CD4-positive, alpha-beta T cell (primary cell): ENCODE data around the gene CFAP97D1. TPM values are rescaled to one million over a fixed set of nuclear protein-coding genes. Genes with fewer than 3 reads are reported as not detected.

ENCODE experiments used
- ATAC-seq: fragments of 200-7000 bp; cut with Tn5 transposase; one replicate; pipeline ENCODE4 v1.10.0; 2022; ENCODE audit warnings: mild to moderate bottlenecking; ENCODE audit not compliant: poor library complexity
- CTCF ChIA-PET: fragments of 350-600 bp; sonication (Branson Sonifier 250); formaldehyde crosslinking; loops from one replicate; lab custom pipeline; 2021; ENCODE audit warnings: antibody characterized with exemption, inconsistent platforms; lab: Charles Lee
- POLR2A ChIA-PET: fragments of 350-600 bp; sonication (Branson Sonifier 250); formaldehyde crosslinking; loops from one replicate; lab custom pipeline; 2021; ENCODE audit warnings: antibody characterized with exemption, inconsistent platforms; lab: Charles Lee
- DNase-seq, 14 experiments: peaks; one replicate each; pipeline ENCODE4 v3.0.0-alpha.2; 2013 to 2020; ENCODE audit warnings: mixed read lengths in 2 of 14
- H3K27ac ChIP-seq, 2 donors: one replicate each; pipeline versions ENCODE4 v1.5.1 to v1.7.0; 2013; ENCODE audit warnings: low read length in 2 of 2, low read depth in 1 of 2, mild to moderate bottlenecking in 1 of 2
- H3K27me3 ChIP-seq, 2 experiments: 1 replicate in 1 of 2; 2 replicates in 1 of 2; pipeline versions ENCODE4 v1.6.1 to v1.7.0; 2013; ENCODE audit warnings: low read length in 2 of 2, control low read depth in 1 of 2, mild to moderate bottlenecking in 1 of 2, moderate library complexity in 1 of 2; ENCODE audit not compliant: insufficient read depth in 2 of 2, control insufficient read depth in 1 of 2
- H3K36me3 ChIP-seq: one replicate; pipeline ENCODE4 v1.6.1; 2013; ENCODE audit warnings: low read length, control low read depth; ENCODE audit not compliant: insufficient read depth
- H3K4me1 ChIP-seq: one replicate; pipeline ENCODE4 v1.6.1; 2013; ENCODE audit warnings: low read length, control low read depth; ENCODE audit not compliant: insufficient read depth
- H3K4me3 ChIP-seq: one replicate; pipeline ENCODE4 v1.5.1; 2013; ENCODE audit warnings: mild to moderate bottlenecking, low read length, moderate library complexity
- H3K9me3 ChIP-seq, 2 experiments: 1 replicate in 1 of 2; 2 replicates in 1 of 2; pipeline versions ENCODE4 v1.6.1 to v1.7.0; 2013; ENCODE audit warnings: low read length in 2 of 2, mild to moderate bottlenecking in 2 of 2, control low read depth in 1 of 2, moderate library complexity in 1 of 2; ENCODE audit not compliant: control insufficient read depth in 1 of 2, insufficient read depth in 1 of 2
- H3K27ac Mint-ChIP-seq: one replicate; pipeline ENCODE4 v1.8.0; 2020; ENCODE audit warnings: mixed read lengths
- H3K27me3 Mint-ChIP-seq: one replicate; pipeline ENCODE4 v1.8.0; 2021; ENCODE audit warnings: mixed read lengths
- H3K36me3 Mint-ChIP-seq: one replicate; pipeline ENCODE4 v1.8.0; 2021; ENCODE audit warnings: low read depth, mixed read lengths
- H3K4me1 Mint-ChIP-seq: one replicate; pipeline ENCODE4 v1.8.0; 2021; ENCODE audit warnings: low read depth, mixed read lengths
- H3K4me3 Mint-ChIP-seq: one replicate; pipeline ENCODE4 v1.8.0; 2020; ENCODE audit warnings: mild to moderate bottlenecking, mixed read lengths
- H3K9me3 Mint-ChIP-seq: one replicate; pipeline ENCODE4 v1.8.0; 2020; ENCODE audit warnings: mixed read lengths
- CTCF ChIP-seq: fragments of 200-600 bp; IDR thresholded peaks from one replicate; pipeline ENCODE4 v1.8.0; 2022; ENCODE audit warnings: antibody characterized with exemption, mild to moderate bottlenecking
- intact Hi-C, 2 experiments: fragments of 100-400 bp; cut with DNase I in 1 of 2; cut with micrococcal nuclease in 1 of 2; formaldehyde crosslinking; loops; one replicate each; pipeline versions ENCODE4 v1.15.1 to v1.9.0; 2023 to 2025; cut with DNase I, micrococcal nuclease
- total RNA-seq, 174 experiments: library from RNA in 2 of 174; stranded (reverse) in 2 of 174; gene quantifications; one replicate each; pipeline ENCODE4 v1.2.3 and lab custom pipeline; 2021 to 2026

The CFAP97D1 gene
- total RNA-seq, 2 experiments from 2014 or later, result not detected

- Mint-ChIP-seq H3K27me3 (peaks cover 29% of the 10 kb centered on the region), H3K4me3 (no peak overlapping the region), H3K27ac (no peak overlapping the region), H3K4me1 (no peaks in the 10 kb centered on the region), H3K9me3 (no peaks in the 10 kb centered on the region), H3K36me3 (no peaks in the 10 kb centered on the region)
- H3K4me1 ChIP-seq, result no peaks in the 10 kb centered on the region
- TF ChIP-seq CTCF, result peak; percentile 98
- ChIA-PET POLR2A (interaction anchor here (1.6 kb wide), 1 partner anchor 66 kb away, joined by 5 read pairs; no protein-coding TSS in a partner anchor), CTCF (interaction anchor here (1.1 to 4.6 kb wide), 6 partner anchors 19 to 185 kb away, joined by 3 to 42 read pairs (median 10); no protein-coding TSS in a partner anchor)
- no peak overlapping the region for H3K4me3 ChIP-seq
- peaks cover 16 to 26% of the 10 kb centered on the region in 2 experiments for H3K27me3 ChIP-seq
- no peak overlapping the region for H3K27ac ChIP-seq
- DNase-seq (peak; percentile 82 to 93 (median 88)), ATAC-seq (peak; percentile 99)
- H3K9me3 ChIP-seq, result no peaks in the 10 kb centered on the region
- intact Hi-C loops, result loop anchor here (1.0 kb wide), 3 partner anchors 66 to 184 kb away; no protein-coding TSS in a partner anchor
- H3K36me3 ChIP-seq, result no peaks in the 10 kb centered on the region
These were observed 19.9 kb upstream of the CFAP97D1 start for GRCh38 chr17:43760254-43760852.

DNA sequence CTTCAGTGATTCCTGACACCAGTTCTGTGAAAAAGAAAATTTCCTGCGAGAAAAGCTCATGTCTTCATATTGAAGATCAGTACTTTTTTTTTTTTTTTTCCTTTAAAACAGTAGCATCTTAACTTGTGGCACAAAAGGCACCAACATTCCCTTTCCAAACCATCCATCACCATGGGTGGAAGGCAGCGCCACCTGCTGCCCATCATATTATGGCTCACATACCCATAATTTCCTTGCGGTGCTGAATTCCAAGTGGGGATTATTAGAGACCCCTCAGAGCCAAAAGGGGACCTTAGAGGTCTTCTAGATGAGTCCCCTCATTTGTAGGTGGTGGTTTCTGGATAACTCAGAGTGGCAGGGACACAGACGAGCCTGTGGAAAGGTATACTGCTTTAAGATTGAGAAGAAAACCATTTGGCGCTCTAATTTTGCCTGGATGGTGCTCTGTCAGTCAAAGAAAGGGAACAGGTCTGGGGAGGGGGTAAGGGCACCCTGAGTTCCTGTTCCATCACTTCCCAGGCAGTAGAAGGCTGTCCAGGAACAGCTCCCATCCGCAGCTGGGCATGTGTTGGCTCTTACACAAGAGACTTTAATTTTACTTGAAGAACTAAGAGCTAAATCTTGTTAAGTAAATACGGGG is 13.7 kb upstream of the CFAP97D1 start:
- no peak overlapping the region for H3K4me3 Mint-ChIP-seq
- Histone ChIP-seq H3K4me3 (no peak overlapping the region), H3K36me3 (peaks cover 4% of the 10 kb centered on the region), H3K27me3 (no peaks in the 10 kb centered on the region), H3K27ac (no peak overlapping the region), H3K9me3 (no peaks in the 10 kb centered on the region), H3K4me1 (no peaks in the 10 kb centered on the region)
- no peak overlapping the region for H3K27ac Mint-ChIP-seq
- TF ChIP-seq CTCF, result peak; percentile 99
- H3K36me3 Mint-ChIP-seq, result peaks cover 21% of the 10 kb centered on the region
- DNase-seq (peak; percentile 23 to 74 (median 38)), ATAC-seq (no peak)
- H3K27me3 Mint-ChIP-seq, result no peaks in the 10 kb centered on the region
- POLR2A ChIA-PET, result no interaction called here
- no peaks in the 10 kb centered on the region for H3K9me3 Mint-ChIP-seq
- no peaks in the 10 kb centered on the region for H3K4me1 Mint-ChIP-seq
- intact Hi-C loops, result no loop called here
- CTCF ChIA-PET, result interaction anchor here (0.7 to 2.3 kb wide), 17 partner anchors 11 to 1505 kb away, joined by 3 to 7 read pairs (median 3); partner anchors contain the start of genes CFAP97D1 and DUSP3

DNA sequence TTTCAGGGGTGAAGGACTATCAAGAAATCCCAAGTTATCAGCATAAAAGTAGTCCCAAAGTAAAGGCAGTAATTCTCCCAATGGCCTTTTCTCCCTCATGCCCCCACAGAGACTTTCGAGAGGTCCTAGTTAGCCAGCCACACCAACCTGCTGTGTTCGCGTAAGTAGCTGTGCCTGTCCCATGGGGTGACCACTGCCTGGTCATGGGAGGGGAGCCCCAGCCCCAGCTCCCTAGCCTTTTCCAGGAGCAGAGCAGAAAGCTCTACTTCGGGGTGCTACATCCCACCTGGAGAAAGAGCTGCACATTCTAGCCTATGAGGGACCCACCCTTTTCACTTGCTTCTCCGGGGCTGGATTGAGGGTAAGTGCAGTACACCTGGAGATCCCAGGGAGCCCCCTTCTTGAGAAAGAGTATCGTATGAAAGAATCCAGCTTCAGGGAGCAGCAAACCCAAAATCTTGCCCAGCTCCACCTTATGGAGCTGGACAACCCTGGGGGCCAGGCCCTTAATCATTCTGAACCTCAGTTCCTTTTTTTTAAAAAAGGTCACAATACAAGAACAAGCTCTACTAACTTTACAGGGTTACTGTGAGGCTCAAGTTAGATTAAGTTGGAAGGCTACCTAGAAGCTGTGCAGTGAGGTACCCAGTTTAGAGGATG is 13.1 kb upstream of the CFAP97D1 start:
- Mint-ChIP-seq H3K9me3 (no peaks in the 10 kb centered on the region), H3K36me3 (peaks cover 25% of the 10 kb centered on the region), H3K27ac (no peak overlapping the region), H3K27me3 (no peaks in the 10 kb centered on the region), H3K4me3 (no peak overlapping the region), H3K4me1 (no peaks in the 10 kb centered on the region)
- no peaks in the 10 kb centered on the region for H3K9me3 ChIP-seq
- ATAC-seq (no peak), DNase-seq (no peak)
- no peak overlapping the region for H3K27ac ChIP-seq
- ChIA-PET POLR2A (no interaction called here), CTCF (interaction anchor here (1.0 to 2.3 kb wide), 7 partner anchors 11 to 93 kb away, joined by 3 to 7 read pairs (median 3); partner anchors contain the start of genes CFAP97D1 and DUSP3)
- no peaks in the 10 kb centered on the region for H3K4me1 ChIP-seq
- H3K4me3 ChIP-seq, result no peak overlapping the region
- peaks cover 6% of the 10 kb centered on the region for H3K36me3 ChIP-seq
- intact Hi-C loops, result no loop called here
- TF ChIP-seq CTCF, result no peak
- no peaks in the 10 kb centered on the region for H3K27me3 ChIP-seq
